Islet of Langerhans (tissue), 1 donor: ENCODE data around the gene COL1A1.

Experiments
- FAIRE-seq: peaks from one replicate; lab custom pipeline; 2011; peaks lifted over from hg19 to GRCh38; lab: Jason Lieb, UNC

The COL1A1 gene

DNA sequence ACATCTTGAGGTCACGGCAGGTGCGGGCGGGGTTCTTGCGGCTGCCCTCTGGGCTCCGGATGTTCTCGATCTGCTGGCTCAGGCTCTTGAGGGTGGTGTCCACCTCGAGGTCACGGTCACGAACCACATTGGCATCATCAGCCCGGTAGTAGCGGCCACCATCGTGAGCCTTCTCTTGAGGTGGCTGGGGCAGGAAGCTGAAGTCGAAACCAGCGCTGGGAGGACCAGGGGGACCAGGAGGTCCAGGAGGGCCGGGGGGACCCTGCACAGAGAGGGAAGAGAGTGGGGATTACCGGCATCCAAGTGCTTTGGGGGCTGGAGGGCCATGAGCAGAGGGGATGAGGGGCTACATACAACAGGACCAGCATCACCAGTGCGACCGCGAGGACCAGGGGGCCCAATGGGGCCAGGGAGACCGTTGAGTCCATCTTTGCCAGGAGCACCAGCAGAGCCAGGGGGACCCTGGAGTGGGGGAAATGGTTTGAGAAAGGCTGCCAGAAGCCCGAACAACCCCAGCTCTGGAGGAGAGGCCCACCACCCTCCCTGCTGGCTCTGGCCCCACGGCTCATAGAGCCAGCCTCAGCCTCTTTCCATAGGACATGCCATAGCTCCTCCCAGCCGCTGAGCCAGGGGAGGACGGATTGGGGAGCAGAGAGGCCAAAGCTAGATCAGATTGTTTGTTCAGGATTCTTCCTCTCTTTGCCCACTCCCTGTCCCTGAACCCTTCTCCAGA is 14.6 kb downstream of the COL1A1 start:
- no peak for FAIRE-seq

DNA sequence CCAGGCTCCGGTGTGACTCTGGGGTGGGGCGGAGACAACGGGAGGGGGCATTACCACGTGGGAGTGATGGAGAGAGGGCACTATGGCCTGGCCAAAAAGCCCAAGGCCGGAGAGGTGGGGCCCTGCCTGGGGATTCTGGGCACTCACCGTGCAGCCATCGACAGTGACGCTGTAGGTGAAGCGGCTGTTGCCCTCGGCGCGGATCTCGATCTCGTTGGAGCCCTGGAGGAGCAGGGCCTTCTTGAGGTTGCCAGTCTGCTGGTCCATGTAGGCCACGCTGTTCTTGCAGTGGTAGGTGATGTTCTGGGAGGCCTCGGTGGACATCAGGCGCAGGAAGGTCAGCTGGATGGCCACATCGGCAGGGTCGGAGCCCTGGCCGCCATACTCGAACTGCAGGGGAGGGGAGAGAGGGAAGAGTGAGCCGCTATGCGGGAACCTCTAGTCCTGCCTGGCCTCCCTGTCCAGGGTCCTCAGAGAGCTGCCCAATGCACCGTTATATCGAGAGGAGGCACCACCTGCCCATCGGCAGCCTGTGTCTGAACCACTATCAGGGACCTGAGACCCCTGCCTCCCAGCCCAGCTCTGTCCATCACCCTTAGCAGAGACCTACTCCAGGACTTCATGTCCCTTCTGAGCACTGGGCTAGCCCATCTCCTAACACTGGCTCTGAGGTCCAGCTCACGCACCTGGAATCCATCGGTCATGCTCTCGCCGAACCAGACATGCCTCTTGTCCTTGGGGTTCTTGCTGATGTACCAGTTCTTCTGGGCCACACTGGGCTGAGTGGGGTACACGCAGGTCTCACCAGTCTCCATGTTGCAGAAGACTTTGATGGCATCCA is 15.6 kb downstream of the COL1A1 start:
- FAIRE-seq: no peak

DNA sequence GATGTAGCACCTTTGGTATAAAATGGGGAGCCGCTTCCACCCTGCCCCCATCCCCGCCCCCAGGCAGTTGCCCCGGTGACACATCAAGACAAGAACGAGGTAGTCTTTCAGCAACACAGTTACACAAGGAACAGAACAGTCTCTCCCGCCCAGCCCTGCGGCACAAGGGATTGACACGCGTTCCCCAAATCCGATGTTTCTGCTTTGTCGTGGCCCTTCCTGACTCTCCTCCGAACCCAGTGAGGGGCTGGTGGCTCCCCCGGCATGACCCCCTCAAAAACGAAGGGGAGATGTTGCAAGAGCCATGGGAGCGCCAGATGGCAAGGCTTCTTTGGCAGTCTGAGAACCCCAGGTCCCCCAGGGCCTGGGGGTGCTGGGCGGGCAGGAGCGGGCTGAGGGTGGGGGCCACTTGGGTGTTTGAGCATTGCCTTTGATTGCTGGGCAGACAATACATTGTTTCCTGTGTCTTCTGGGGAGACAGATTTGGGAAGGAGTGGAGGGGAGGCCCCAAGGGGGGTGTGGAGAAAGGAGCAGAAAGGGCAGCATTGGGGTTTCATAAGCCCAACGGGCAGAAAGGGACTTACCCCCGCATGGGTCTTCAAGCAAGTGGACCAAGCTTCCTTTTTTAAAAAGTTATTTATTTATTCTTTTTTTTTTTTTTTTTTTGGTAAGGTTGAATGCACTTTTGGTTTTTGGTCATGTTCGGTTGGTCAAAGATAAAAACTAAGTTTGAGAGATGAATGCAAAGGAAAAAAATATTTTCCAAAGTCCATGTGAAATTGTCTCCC is 16.6 kb downstream of the COL1A1 start:
- no peak for FAIRE-seq

DNA sequence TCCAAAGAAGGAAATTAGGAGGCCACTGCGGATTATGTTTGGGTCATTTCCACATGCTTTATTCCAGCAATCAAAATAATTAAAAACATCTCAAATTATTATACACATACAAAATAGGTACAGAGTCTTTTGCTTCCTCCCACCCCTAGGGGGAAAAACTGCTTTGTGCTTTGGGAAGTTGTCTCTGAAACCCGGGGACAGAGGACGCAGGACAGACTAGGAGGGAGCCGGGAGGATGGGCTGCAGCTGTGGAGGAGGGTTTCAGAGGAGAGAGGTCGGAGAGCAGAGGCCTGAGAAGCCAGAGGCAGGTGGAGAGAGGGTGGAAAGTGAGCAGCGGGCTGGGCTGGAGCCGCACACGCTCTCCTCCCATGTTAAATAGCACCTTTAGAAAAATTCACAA is 17.4 kb downstream of the COL1A1 start:
- no peak for FAIRE-seq

- FAIRE-seq: no peak
These were observed 17.9 kb downstream of the COL1A1 start for GRCh38 chr17:50183421-50183994.

- no peak for FAIRE-seq
These were observed 18.5 kb downstream of the COL1A1 start for GRCh38 chr17:50182783-50183420.

GRCh38 chr17:50181591-50182560 is 19.6 kb downstream of the COL1A1 start:
- FAIRE-seq: no peak

GRCh38 chr17:50181144-50181543 is 20.3 kb downstream of the COL1A1 start:
- no peak for FAIRE-seq

- no peak for FAIRE-seq
These were observed 20.8 kb downstream of the COL1A1 start for GRCh38 chr17:50180620-50181019.

DNA sequence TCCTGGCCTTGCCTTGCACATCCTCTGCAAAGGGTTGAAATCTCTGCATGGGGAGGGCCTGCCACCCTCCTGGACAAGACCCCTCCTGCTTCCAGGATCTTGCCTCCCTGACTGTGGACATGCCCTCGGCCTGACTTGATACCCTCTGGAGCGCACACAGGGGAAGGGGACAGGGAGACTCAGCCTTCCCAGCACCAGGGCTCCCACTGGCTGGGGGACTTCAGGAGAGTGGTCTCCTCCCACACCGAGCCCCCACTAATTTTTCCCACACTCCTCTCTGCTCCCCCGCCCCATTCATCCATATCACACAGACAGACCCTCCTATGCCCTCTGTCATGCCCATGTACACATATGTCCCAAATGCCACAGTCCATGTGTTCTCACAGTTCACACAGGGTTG is 21.3 kb downstream of the COL1A1 start:
- no peak for FAIRE-seq

- no peak for FAIRE-seq
These were observed 23.2 kb downstream of the COL1A1 start for GRCh38 chr17:50177983-50178834.

- no peak for FAIRE-seq
These were observed 24.0 kb downstream of the COL1A1 start for GRCh38 chr17:50177476-50177875.

- no peak for FAIRE-seq
These were observed 24.7 kb downstream of the COL1A1 start for GRCh38 chr17:50176559-50177357.

DNA sequence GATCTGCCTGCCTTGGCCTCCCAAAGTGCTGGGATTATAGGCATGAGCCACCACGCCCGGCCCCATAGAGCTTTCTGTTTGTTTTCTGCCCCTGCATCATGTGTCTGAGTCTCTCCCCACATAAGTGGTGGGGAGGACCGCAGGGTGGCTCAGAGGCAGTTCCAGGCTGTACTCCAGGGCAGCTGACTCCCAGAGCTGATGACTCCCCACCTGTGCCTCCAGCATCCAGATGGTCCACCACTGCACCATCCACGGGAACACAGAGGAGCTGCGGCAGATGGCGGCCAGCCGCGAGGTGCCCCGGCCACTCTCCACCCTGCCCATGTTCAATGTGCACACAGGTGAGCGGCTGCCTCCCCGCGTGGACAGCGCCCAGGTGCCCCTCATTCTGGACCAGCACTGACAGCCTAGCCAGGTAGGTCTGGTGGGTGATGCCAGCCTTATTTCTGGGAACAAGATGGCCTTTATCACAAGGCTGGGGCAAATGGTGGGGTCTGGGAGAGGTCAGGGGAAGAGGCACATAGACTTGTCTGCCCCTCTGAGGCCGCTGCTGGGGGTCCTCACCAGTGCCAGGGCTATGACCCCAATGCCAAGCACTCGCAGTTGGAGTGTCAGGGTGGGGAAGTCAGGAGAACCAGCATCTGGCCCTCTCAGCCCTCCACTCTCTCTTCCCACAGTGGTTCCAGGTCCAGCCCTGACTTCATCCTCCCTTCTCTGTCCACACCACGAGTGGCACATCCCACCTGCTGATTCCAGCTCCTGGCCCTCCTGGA is 26.2 kb downstream of the COL1A1 start:
- no peak for FAIRE-seq

- FAIRE-seq: no peak
These were observed 27.0 kb downstream of the COL1A1 start for GRCh38 chr17:50174444-50174843.

DNA sequence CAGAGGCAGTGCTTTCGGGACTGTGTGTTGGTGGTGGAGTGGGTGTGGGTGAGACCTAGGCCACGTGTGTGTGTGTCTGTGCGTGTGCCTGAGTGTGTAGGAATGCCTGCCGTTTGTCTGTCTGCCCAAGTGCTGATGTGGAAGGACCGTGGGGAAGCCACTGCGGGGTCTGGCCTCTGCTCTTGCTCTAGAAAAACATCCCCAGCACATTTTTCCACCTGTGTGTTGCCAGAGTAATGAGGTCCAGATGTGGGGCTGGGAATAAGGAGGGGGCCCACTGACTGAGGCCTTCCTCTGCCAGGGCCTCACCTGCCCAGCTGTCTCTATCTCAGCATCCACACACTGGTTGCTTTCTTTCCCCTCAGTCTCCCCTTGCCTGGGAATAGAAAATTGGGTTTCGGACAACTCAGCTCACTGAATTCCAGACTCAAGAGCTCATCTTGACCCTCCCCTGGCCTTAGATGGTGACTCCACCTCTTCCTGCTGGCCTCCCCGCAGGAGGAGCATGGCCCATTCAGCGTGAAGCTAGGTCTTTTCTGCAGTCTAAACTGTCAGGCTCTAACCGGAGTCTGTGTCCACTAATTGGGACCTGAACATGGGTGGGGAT is 28.0 kb downstream of the COL1A1 start:
- no peak for FAIRE-seq

- FAIRE-seq: no peak
These were observed 28.5 kb downstream of the COL1A1 start for GRCh38 chr17:50172936-50173334.

GRCh38 chr17:50172130-50172529 is 29.3 kb downstream of the COL1A1 start:
- FAIRE-seq: no peak
